ENCODE results near the gene SARM1.

SARM1 gene

GRCh38 chr17:28342313-28342712 is 29.2 kb upstream of the SARM1 start:
- DNase-seq = no peak

GRCh38 chr17:28343491-28343932 is 28.0 kb upstream of the SARM1 start:
- DNase-seq = no peak

- no peak for DNase-seq
These were observed 27.5 kb upstream of the SARM1 start for GRCh38 chr17:28344011-28344410.

GRCh38 chr17:28344435-28344901 is 27.0 kb upstream of the SARM1 start:
- no peak for DNase-seq

DNA sequence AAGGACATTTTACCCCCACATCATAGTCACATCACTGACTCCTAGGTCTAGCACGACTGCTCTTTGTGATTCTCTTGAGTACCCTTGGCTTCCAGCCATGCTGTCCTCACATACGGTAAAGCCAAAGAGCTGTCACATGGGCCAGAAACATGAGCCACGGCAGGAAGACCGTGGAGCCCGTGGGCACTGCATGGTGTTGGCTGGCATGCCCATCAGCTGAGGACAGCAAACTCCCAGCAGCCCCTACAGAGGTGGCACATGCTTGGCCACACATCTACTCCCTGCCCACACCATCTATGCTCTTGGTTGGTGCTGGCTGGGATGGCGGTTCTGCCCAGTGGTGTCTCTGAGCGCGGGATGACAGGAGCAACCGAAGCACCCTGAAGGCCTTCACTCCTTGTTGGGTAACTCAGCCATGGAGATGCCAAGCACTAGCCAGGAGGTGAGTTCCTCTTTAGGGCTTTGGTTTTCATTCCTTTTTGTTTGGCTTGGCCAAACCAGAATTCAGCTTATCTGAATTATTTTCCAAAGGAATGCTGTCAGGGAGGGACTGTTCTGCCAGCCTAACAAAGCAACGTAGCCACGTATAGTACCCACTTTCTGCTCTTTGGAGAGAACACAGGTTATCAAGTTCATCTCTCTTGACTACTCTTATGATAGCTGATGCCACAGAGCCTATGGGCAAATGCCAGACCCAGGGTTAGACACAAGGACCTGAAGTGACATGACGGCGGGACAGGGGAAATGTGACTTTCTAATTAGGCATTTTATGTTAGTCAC is 25.9 kb upstream of the SARM1 start:
- no peak for DNase-seq

DNA sequence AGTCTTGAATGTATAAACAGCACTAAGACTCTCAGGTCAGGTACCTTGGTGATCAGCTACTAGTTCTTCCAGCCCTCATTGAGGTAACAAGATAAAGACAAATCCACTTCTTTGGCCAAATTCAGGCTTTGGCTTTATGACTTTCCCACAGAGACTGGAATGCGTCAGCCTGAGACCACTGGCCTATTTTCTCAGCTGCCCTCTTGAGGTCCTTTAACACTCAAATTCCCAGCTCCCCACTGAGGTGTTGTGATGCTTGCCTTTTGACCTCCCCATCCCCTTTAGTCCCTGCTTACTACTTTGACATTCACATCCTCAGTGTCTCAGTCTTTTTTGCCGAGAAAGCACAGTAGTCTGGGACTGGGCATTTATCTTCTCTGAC is 25.3 kb upstream of the SARM1 start:
- no peak for DNase-seq

DNA sequence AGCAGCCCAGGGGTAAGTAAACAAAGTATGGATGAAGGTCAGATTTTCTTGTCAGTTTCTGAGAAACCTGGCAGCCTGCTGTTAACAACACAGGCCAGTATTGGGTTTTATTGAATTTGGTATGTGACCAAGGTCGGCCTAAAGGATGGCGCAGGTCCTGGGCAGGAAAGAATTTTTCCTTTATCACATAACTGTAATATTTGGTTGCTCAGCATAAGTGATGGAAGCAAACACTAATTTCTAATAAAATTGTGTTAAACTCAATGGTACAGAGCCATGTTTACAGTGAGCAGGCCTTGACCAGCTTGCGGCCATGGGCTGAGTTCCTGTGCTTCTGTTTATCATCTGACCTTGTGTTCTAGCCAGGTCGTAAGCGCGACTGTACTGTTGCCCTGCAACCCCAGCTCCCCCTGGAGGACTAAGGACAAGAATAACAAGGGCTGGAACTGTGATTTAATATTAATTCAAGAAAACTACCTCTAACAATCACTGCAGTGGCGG is 24.7 kb upstream of the SARM1 start:
- no peak for DNase-seq

DNA sequence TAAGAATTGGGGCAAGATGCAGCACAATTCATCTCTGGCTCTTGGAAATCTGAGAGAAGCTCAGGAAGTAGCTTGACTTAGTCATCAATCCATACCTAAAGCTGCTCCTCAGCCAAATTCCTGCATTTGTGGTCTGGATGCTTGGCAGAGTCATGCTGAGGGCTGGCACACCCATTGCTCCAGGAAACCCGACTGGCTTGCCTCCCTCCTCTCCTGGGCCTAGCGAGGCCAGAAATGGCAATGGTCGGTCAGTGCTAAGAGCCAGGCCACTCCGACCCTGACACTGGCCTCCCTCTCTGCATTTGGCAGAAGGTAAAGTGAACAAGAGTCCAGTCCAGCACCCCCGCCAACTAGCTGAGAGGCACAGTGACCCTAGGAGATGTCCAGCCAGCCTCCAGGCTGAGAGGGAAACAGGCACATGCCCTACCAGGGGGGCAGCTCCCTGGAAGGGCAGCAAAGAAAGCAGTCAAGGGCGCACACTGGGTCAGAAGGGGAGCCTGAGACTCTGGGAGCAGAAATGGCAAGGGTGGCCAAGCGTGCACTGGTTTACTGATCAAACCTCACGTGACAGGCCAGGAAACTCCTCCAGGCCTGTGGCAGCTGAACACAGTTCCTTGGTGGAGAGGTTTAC is 24.1 kb upstream of the SARM1 start:
- DNase-seq = no peak

DNA sequence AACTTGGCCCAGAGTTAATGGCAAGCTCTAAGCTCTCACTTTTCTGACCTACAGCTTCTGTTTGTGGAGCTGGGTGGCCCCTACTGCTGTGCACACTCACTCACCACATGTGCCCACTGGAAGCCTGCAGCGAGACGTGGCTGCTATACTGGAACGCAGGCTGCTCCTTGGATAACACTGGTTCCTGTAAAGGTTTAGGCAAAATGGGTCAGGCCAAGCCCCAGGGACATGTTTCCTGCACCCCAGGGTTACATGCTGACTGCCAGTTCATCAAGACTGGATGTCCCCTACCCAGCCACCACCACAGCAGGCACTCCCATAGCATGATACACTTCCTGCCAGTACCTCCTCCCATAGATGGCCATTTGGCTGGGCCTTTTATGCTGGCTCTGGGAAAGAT is 22.5 kb upstream of the SARM1 start:
- no peak for DNase-seq

GRCh38 chr17:28350271-28350670 is 21.2 kb upstream of the SARM1 start:
- no peak for DNase-seq

- peak; percentile 95 for DNase-seq
These were observed 14.2 kb upstream of the SARM1 start, which contains the start of gene POLDIP2 for GRCh38 chr17:28357061-28357900. TSS of gene POLDIP2 (minus strand) at chr17:28357527. CDS start at chr17:28357448, 79 bp downstream.

DNA sequence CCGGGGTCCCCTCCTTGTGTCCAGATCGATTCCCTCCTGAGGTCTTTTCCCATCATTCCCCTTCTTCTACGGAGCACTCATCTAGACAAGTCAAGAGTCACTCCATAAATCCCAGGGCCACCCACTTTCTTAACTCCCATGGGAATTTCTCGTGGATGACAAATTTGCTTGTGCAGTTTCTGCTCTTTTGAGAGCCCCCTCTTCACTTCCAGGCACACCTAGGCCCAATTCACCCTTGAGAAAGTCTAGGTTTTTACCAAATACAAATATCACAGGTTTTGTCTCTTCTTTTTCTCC is 13.6 kb upstream of the SARM1 start:
- no peak for DNase-seq

- DNase-seq = no peak
These were observed 8.3 kb upstream of the SARM1 start for GRCh38 chr17:28363186-28363585.

DNA sequence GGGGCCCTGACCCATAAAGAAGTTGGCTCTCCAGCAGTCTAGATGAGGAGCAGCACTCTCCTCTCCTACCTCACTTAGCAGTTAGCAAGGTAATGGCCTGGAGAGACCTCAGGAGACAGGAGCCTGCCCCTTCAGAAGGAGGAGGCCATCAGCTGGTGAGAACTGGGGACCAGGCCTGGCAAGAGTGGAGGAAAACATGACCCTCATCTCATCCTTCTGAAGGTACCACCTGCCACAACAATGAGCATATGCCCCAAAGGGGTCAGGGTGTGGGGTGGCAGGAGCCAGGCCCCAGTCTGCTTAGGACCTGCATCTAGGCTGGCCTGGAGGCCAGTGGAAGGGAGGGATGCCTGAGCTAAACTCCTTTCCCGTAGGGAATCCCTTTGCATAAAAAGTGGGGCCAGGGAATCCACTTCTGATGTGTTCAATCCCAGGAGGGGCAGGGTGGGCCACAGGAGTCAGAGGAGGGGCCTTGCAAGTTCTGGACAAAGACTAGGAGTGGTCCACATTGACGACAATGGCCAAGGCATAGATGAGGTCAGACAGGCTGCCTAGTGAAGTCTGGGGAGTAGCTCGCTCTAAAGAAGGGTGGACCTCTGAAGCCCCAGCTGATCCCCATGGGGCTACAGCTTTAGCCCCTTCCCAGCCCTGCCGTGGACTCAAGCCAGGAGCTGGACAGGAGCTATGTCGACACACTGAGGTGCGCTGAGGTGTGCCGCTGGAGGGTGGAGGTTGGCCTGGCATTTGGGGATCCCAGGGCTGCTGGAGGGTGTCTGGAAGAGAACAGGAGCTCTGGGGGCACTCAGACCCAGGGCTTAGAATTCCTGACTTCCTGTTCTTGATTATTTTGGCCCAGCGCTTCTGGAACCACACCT is 7.5 kb upstream of the SARM1 start:
- no peak for DNase-seq

GRCh38 chr17:28364665-28365363 is 6.7 kb upstream of the SARM1 start, which contains the start of gene SEBOX:
TSS of gene SEBOX (minus strand) at chr17:28365199. CDS start at chr17:28365151, 48 bp downstream.
- no peak for DNase-seq

- DNase-seq = no peak
These were observed 6.0 kb upstream of the SARM1 start for GRCh38 chr17:28365487-28365886.

GRCh38 chr17:28366605-28367004 is 4.9 kb upstream of the SARM1 start:
- DNase-seq = no peak

DNA sequence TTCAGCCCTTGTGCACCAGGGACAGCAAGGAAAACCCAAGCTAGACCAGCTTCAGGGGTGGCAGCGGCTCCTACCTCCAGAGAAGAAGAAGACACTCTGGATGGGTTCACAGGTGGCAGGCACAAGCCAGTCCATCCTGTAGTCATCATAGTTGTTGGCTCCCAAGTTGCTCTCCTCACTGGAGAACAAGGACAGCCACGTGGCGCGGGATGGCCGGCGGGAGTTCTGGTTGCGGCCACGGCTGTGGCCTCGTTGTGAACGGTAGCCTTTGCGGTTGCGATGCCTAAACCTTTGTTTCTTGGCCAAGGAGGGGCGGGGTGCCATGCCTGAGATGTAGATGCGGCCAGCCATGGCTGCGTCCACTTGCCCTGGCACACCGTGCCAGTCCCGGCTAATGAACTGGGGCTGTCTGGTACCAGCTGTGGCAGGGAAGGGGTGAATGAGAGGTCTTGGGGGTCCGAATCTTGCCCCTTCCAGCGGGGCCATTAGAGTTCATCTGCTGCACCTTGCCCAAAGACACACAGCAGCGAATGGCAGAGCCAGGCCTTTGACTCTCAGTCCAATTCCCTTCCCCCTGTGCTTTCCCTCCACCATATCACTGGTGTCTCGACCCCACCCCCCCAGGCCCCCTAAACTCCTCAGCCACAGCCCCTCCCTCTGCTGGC is 3.7 kb upstream of the SARM1 start:
- no peak for DNase-seq

DNA sequence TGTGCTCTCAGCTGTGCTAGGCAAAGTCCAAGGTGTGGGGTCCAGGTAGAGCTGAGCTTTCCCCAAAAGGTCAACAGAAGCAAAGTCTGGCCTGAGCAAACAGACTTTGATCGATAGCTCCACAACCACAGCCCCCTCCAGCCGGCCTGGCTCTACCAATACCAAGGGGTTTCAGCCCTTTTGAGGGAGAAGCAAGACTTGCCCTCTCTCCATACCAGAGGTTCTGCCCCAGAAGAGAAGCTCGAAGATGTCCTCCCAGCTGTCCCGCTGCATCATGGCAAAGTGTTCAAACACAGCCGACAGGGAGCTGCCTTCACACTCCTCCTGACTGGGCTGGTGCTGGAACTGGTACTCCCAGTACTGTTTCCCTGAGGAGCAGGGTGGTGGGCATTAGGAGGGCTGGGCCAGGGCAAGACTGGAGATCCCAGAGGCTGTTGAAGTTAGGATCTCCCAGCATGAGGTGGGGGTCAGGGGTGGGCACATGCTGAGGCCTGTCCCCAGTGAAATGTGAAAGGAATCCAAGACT is 3.1 kb upstream of the SARM1 start:
- no peak for DNase-seq

DNA sequence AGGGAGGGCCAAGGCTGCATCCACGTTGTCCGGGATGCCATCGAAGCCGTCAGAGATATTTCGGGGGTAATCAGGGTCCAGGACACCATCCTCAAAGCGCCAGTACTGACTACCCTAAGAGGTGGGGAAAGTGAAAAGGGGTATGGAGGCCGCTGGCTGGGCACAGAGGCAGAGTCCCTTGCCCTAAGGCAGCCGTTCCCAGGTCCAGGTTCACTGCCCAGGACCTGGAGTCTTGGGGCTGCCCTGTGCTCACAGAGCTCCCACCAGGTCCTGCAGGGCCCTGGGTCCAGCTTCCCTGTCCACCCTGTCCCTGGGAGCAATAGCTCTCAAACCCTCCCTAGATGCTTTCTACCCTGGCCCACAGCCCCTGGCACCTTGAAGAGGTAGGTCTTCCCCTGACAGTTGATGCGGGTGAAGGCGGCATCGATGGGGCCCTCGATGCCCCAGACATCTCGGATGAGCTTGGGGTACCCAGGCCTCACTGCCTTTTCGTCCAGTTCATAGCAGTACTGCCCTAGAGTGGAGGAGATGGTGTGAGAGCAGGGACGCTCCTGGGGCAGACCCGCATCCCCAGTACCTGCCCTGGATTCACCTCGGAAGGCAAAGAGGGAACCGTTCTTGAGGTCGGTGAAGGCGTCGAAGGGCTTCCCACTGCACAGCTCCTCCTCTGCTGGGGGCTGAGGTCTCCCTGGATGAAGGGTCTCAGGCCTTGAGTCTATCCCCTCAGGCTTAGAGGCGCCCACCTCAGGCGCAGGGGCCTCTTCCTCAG is 2.4 kb upstream of the SARM1 start:
- no peak for DNase-seq
